CD4-positive, alpha-beta T cell (primary cell): ENCODE measurements around the gene OR5A2. TPM values are rescaled to one million over a fixed set of nuclear protein-coding genes. Genes with fewer than 3 reads are reported as not detected.
A peak's percentile ranks its signal among the peaks of the same experiment; 100 is the strongest.

Experiments
- ATAC-seq: fragments of 200-7000 bp; cut with Tn5 transposase; one replicate; pipeline ENCODE4 v1.10.0; 2022; ENCODE audit warnings: mild to moderate bottlenecking; ENCODE audit not compliant: poor library complexity
- CTCF ChIA-PET: fragments of 350-600 bp; sonication (Branson Sonifier 250); formaldehyde crosslinking; loops from one replicate; lab custom pipeline; 2021; ENCODE audit warnings: antibody characterized with exemption, inconsistent platforms; lab: Charles Lee
- POLR2A ChIA-PET: fragments of 350-600 bp; sonication (Branson Sonifier 250); formaldehyde crosslinking; loops from one replicate; lab custom pipeline; 2021; ENCODE audit warnings: antibody characterized with exemption, inconsistent platforms; lab: Charles Lee
- DNase-seq, 14 experiments: peaks; one replicate each; pipeline ENCODE4 v3.0.0-alpha.2; 2013 to 2020; ENCODE audit warnings: mixed read lengths in 2 of 14
- H3K27ac ChIP-seq, 2 donors: one replicate each; pipeline versions ENCODE4 v1.5.1 to v1.7.0; 2013; ENCODE audit warnings: low read length in 2 of 2, low read depth in 1 of 2, mild to moderate bottlenecking in 1 of 2
- H3K27me3 ChIP-seq, 2 experiments: 1 replicate in 1 of 2; 2 replicates in 1 of 2; pipeline versions ENCODE4 v1.6.1 to v1.7.0; 2013; ENCODE audit warnings: low read length in 2 of 2, control low read depth in 1 of 2, mild to moderate bottlenecking in 1 of 2, moderate library complexity in 1 of 2; ENCODE audit not compliant: insufficient read depth in 2 of 2, control insufficient read depth in 1 of 2
- H3K36me3 ChIP-seq: one replicate; pipeline ENCODE4 v1.6.1; 2013; ENCODE audit warnings: low read length, control low read depth; ENCODE audit not compliant: insufficient read depth
- H3K4me1 ChIP-seq: one replicate; pipeline ENCODE4 v1.6.1; 2013; ENCODE audit warnings: low read length, control low read depth; ENCODE audit not compliant: insufficient read depth
- H3K4me3 ChIP-seq: one replicate; pipeline ENCODE4 v1.5.1; 2013; ENCODE audit warnings: mild to moderate bottlenecking, low read length, moderate library complexity
- H3K9me3 ChIP-seq, 2 experiments: 1 replicate in 1 of 2; 2 replicates in 1 of 2; pipeline versions ENCODE4 v1.6.1 to v1.7.0; 2013; ENCODE audit warnings: low read length in 2 of 2, mild to moderate bottlenecking in 2 of 2, control low read depth in 1 of 2, moderate library complexity in 1 of 2; ENCODE audit not compliant: control insufficient read depth in 1 of 2, insufficient read depth in 1 of 2
- H3K27ac Mint-ChIP-seq: one replicate; pipeline ENCODE4 v1.8.0; 2020; ENCODE audit warnings: mixed read lengths
- H3K27me3 Mint-ChIP-seq: one replicate; pipeline ENCODE4 v1.8.0; 2021; ENCODE audit warnings: mixed read lengths
- H3K36me3 Mint-ChIP-seq: one replicate; pipeline ENCODE4 v1.8.0; 2021; ENCODE audit warnings: low read depth, mixed read lengths
- H3K4me1 Mint-ChIP-seq: one replicate; pipeline ENCODE4 v1.8.0; 2021; ENCODE audit warnings: low read depth, mixed read lengths
- H3K4me3 Mint-ChIP-seq: one replicate; pipeline ENCODE4 v1.8.0; 2020; ENCODE audit warnings: mild to moderate bottlenecking, mixed read lengths
- H3K9me3 Mint-ChIP-seq: one replicate; pipeline ENCODE4 v1.8.0; 2020; ENCODE audit warnings: mixed read lengths
- intact Hi-C, 2 experiments: fragments of 100-400 bp; cut with DNase I in 1 of 2; cut with micrococcal nuclease in 1 of 2; formaldehyde crosslinking; loops; one replicate each; pipeline versions ENCODE4 v1.15.1 to v1.9.0; 2023 to 2025; cut with DNase I, micrococcal nuclease
- total RNA-seq, 174 experiments: library from RNA in 2 of 174; stranded (reverse) in 2 of 174; gene quantifications; one replicate each; pipeline ENCODE4 v1.2.3 and lab custom pipeline; 2021 to 2026
- TF ChIP-seq, protein P1 (sequence below): fragments of 200-600 bp; IDR thresholded peaks from one replicate; pipeline ENCODE4 v1.8.0; 2022; ENCODE audit warnings: antibody characterized with exemption, mild to moderate bottlenecking

The OR5A2 gene
- total RNA-seq, 2 experiments from 2014 or later, result not detected

DNA sequence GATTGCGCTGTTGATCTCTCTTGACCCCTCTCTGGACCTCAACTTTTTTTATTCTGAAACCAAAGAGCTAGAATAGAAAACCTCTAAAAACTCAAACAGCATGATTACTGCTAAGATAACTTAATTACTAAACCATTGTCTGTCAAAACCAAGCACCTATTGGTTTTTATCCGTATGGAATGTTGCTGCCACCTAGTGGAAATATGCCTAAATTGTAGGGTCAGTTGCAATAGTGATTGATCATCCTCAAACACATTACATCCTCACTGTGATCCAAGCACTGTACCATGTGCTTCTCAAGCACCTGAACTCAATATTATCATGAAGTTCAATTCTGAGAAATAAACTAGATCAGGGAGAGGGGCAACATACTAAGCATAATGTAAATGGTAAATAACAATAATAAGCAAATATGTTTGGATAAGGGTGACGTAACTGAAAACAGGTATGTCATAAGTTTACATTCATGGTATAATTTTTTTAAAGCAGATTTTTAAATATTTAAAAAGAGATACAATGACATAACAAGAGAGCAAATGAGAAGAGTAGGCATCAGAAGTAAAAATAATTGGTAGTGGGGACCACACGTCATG, 3.8 kb upstream of the OR5A2 start:
- Histone ChIP-seq H3K4me1 (no peaks in the 10 kb centered on the region), H3K27ac (no peak overlapping the region), H3K27me3 (peaks cover 0 to 4% of the 10 kb centered on the region in 2 experiments), H3K4me3 (no peak overlapping the region), H3K9me3 (no peaks in the 10 kb centered on the region), H3K36me3 (no peaks in the 10 kb centered on the region)
- ChIA-PET POLR2A (interaction anchor here (1.1 kb wide), 1 partner anchor 88 kb away, joined by 3 read pairs; no protein-coding TSS in a partner anchor), CTCF (interaction anchor here (2.4 kb wide), 1 partner anchor 258 kb away, joined by 10 read pairs; the partner anchor contains the start of gene DTX4)
- Mint-ChIP-seq H3K27me3 (peaks cover 17% of the 10 kb centered on the region), H3K4me1 (no peaks in the 10 kb centered on the region), H3K4me3 (no peak overlapping the region), H3K27ac (no peak overlapping the region), H3K36me3 (no peaks in the 10 kb centered on the region), H3K9me3 (no peaks in the 10 kb centered on the region)
- peak in 9 of 14 experiments; percentile 2 to 76 (median 20) for DNase-seq
- TF ChIP-seq, protein P1, sequence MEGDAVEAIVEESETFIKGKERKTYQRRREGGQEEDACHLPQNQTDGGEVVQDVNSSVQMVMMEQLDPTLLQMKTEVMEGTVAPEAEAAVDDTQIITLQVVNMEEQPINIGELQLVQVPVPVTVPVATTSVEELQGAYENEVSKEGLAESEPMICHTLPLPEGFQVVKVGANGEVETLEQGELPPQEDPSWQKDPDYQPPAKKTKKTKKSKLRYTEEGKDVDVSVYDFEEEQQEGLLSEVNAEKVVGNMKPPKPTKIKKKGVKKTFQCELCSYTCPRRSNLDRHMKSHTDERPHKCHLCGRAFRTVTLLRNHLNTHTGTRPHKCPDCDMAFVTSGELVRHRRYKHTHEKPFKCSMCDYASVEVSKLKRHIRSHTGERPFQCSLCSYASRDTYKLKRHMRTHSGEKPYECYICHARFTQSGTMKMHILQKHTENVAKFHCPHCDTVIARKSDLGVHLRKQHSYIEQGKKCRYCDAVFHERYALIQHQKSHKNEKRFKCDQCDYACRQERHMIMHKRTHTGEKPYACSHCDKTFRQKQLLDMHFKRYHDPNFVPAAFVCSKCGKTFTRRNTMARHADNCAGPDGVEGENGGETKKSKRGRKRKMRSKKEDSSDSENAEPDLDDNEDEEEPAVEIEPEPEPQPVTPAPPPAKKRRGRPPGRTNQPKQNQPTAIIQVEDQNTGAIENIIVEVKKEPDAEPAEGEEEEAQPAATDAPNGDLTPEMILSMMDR, result peak; percentile 82
- intact Hi-C loops, result loop anchor here (1.0 to 5.0 kb wide), 2 partner anchors 168 to 259 kb away; no protein-coding TSS in a partner anchor
- peak; percentile 64 for ATAC-seq

DNA sequence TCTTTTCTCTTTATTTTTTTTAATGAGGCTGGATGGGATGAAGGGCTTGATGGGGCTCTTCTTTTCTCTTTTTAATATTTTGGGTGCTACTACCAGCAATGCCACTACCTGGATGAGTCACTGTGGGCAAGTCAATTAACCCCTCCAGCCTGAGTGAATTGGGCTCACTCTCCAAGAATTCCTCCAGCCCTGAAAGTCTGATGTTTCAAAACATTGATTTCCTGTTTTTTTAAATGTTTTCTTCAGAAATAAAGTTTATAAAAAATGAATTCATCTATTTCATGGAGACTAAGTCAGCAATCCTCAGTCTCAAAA, 812 bp upstream of the OR5A2 start:
- no peak overlapping the region for H3K27ac Mint-ChIP-seq
- POLR2A ChIA-PET, result no interaction called here
- CTCF ChIA-PET, result no interaction called here

DNA sequence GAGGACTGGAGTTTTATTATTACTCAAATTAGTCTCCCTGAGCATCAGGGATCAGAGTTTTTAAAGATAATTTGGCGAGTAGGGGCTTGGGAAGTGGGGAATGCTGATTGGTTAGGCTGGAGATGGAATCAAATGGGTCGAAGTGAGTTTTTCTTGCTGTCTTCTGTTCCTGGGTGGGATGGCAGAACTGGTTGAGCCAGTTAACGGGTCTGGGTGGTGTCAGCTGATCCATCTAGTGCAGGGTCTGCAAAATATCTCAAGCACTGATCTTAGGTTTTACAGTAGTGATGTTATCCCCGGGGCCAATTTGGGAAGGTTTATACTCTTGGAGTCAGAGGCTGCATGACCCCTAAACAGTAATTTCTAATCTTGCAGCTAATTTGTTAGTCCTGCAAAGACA, 1.1 kb downstream of the OR5A2 start:
- Mint-ChIP-seq H3K27ac (no peak overlapping the region), H3K27me3 (peaks cover 3% of the 10 kb centered on the region), H3K36me3 (no peaks in the 10 kb centered on the region), H3K9me3 (no peaks in the 10 kb centered on the region), H3K4me1 (no peaks in the 10 kb centered on the region), H3K4me3 (no peak overlapping the region)
- Histone ChIP-seq H3K4me1 (no peaks in the 10 kb centered on the region), H3K27ac (no peak overlapping the region), H3K4me3 (no peak overlapping the region), H3K27me3 (peaks cover 0 to 4% of the 10 kb centered on the region in 2 experiments), H3K36me3 (no peaks in the 10 kb centered on the region), H3K9me3 (no peaks in the 10 kb centered on the region)
- ATAC-seq (no peak), DNase-seq (no peak)
- POLR2A ChIA-PET, result no interaction called here
- CTCF ChIA-PET, result no interaction called here
- TF ChIP-seq, protein P1, result no peak
- intact Hi-C loops, result loop anchor here in 1 of 2 experiments (5.0 kb wide), 1 partner anchor 163 kb away; no protein-coding TSS in a partner anchor

More for the DNA sequence above, 812 bp upstream of the OR5A2 start:
- Mint-ChIP-seq H3K9me3 (no peaks in the 10 kb centered on the region), H3K27me3 (peaks cover 8% of the 10 kb centered on the region), H3K4me3 (no peak overlapping the region), H3K36me3 (no peaks in the 10 kb centered on the region), H3K4me1 (no peaks in the 10 kb centered on the region)
- Histone ChIP-seq H3K4me3 (no peak overlapping the region), H3K4me1 (no peaks in the 10 kb centered on the region), H3K9me3 (no peaks in the 10 kb centered on the region), H3K36me3 (no peaks in the 10 kb centered on the region), H3K27me3 (peaks cover 4% of the 10 kb centered on the region in 2 experiments), H3K27ac (no peak overlapping the region)
- TF ChIP-seq, protein P1, result no peak
- DNase-seq (no peak), ATAC-seq (no peak)
- intact Hi-C loops, result loop anchor here in 1 of 2 experiments (5.0 kb wide), 1 partner anchor 165 kb away; no protein-coding TSS in a partner anchor
